ENCODE measurements around the gene RAB8B. TPM values are rescaled to one million over a fixed set of nuclear protein-coding genes. Genes with fewer than 3 reads are reported as not detected.

RAB8B gene
- total RNA-seq, 1 donor from 2014 or later: 93.1 TPM

- H3K36me3 Mint-ChIP-seq (ENCODE audit: low read depth): peaks cover 64% of the 10 kb centered on the region
- H3K4me1 Mint-ChIP-seq: peaks cover 13% of the 10 kb centered on the region
- H3K9me3 Mint-ChIP-seq: no peaks in the 10 kb centered on the region
- ChIA-PET POLR2A (no interaction called here), CTCF (no interaction called here)
- no peak overlapping the region for H3K4me3 Mint-ChIP-seq
- no peak for DNase-seq
- no peak overlapping the region for H3K27ac Mint-ChIP-seq
- no peaks in the 10 kb centered on the region for H3K27me3 Mint-ChIP-seq
- intact Hi-C loops (cut with micrococcal nuclease): no loop called here
- TF ChIP-seq CTCF (IDR thresholded peaks at IDR 0.05): no peak
- ATAC-seq (ENCODE audit: low read depth): no peak
These were observed 105.9 kb downstream of the RAB8B start for GRCh38 chr15:63295341-63295740.

DNA sequence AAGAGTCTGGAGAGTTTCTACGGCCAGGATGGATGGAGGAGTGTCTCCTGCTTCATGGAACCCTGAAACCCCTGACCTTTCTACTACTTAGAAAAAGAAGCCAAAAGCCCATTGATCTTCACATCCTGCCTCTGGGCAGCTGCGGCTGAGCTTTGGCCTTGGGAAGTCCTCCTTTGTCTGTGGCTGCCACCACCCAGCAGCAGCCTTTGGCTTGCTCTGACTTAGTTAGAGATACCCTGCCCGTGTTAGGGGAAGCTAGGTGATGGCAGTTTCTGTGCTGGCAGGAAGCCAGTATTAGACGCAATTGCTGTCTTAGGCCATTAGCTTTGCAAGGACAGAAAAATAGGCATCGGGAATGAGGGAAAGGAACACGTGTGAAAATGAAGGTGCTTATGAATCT is 106.8 kb downstream of the RAB8B start:
- ChIA-PET POLR2A (no interaction called here), CTCF (no interaction called here)
- TF ChIP-seq CTCF (IDR thresholded peaks at IDR 0.05): no peak
- Mint-ChIP-seq H3K9me3 (no peaks in the 10 kb centered on the region), H3K36me3 (ENCODE audit: low read depth) (peaks cover 70% of the 10 kb centered on the region), H3K27ac (no peak overlapping the region), H3K27me3 (no peaks in the 10 kb centered on the region), H3K4me3 (no peak overlapping the region), H3K4me1 (peaks cover 13% of the 10 kb centered on the region)
- no peak for DNase-seq
- no peak for ATAC-seq (ENCODE audit: low read depth)
- intact Hi-C loops (cut with micrococcal nuclease): no loop called here

DNA sequence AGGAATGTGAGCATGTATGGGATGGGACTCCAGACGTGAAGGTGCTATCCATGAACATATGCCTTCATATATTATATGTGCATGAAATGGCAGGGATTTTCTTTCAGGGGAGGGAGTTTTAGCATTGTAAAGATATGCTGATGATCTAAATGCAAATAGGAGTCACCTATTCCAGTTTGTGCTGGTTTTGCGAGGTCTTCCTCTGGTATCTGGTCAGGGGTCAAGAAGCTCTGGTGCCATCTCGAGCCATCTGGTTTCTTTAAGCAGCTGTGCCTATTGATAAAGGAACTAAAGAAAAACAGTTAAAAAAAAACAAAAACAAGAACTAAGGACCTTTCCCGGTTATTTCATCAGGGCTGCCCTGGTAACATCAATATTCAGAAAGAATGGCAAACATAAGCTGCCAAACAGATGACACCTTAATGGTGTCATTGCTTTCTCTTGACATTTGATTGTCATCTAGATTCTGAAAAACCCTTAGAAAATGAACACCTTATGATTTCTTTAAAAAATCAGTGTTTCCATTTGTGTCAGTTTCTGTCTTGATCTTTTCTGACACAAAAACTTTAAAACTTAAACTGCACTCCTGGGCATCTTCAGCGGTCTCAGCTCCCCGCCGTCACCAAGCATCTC is 110.7 kb downstream of the RAB8B start:
- H3K36me3 Mint-ChIP-seq (ENCODE audit: low read depth): peaks cover 87% of the 10 kb centered on the region
- H3K27ac Mint-ChIP-seq: no peak overlapping the region

GRCh38 chr15:63301088-63301487 is 111.7 kb downstream of the RAB8B start:
- H3K4me3 Mint-ChIP-seq: no peak overlapping the region

More for the DNA sequence above, 110.7 kb downstream of the RAB8B start:
- no peak overlapping the region for H3K4me3 Mint-ChIP-seq
- H3K4me1 Mint-ChIP-seq: no peaks in the 10 kb centered on the region
- no peaks in the 10 kb centered on the region for H3K27me3 Mint-ChIP-seq
- no peak for TF ChIP-seq CTCF (IDR thresholded peaks at IDR 0.05)
- ChIA-PET CTCF (no interaction called here), POLR2A (no interaction called here)
- ATAC-seq (ENCODE audit: low read depth): no peak
- intact Hi-C loops (cut with micrococcal nuclease): no loop called here
- H3K9me3 Mint-ChIP-seq: no peaks in the 10 kb centered on the region
- DNase-seq: no peak

DNA sequence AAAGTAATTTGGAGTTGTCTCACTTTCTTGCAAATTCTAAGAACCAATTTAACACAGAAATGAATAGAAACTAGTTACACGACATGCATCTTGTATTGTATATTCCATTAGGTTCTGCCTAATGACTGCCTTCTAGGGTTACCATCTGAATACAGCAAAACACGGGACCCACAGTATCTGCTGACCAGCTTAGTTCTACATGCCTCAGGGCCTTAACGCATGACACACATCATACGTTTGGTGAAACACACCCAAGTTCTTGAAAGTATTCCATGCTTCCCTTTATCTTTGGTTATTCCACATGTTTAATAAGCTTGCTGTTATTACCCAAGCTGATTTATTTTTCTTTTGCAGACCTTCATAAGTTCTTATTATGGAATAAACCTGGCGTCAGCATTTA is 115.9 kb downstream of the RAB8B start:
- no peak overlapping the region for H3K4me3 Mint-ChIP-seq
- CTCF ChIA-PET: interaction anchor here (0.7 kb wide), 1 partner anchor 10 kb away, joined by 3 read pairs; no protein-coding TSS in a partner anchor
- TF ChIP-seq CTCF (IDR thresholded peaks at IDR 0.05): no peak
- intact Hi-C loops (cut with micrococcal nuclease): no loop called here
- no peaks in the 10 kb centered on the region for H3K9me3 Mint-ChIP-seq
- H3K4me1 Mint-ChIP-seq: no peaks in the 10 kb centered on the region
- no peaks in the 10 kb centered on the region for H3K27me3 Mint-ChIP-seq
- POLR2A ChIA-PET: interaction anchor here (0.5 kb wide), 1 partner anchor 101 kb away, joined by 6 read pairs; no protein-coding TSS in a partner anchor
- no peak for DNase-seq
- no peak overlapping the region for H3K27ac Mint-ChIP-seq
- ATAC-seq (ENCODE audit: low read depth): no peak
- H3K36me3 Mint-ChIP-seq (ENCODE audit: low read depth): peaks cover 62% of the 10 kb centered on the region

More at GRCh38 chr15:63301088-63301487, 111.7 kb downstream of the RAB8B start:
- Mint-ChIP-seq H3K27me3 (no peaks in the 10 kb centered on the region), H3K9me3 (no peaks in the 10 kb centered on the region), H3K27ac (no peak overlapping the region), H3K4me1 (no peaks in the 10 kb centered on the region), H3K36me3 (ENCODE audit: low read depth) (peaks cover 87% of the 10 kb centered on the region)
- DNase-seq (no peak), ATAC-seq (ENCODE audit: low read depth) (no peak)
- CTCF ChIA-PET: no interaction called here
- intact Hi-C loops (cut with micrococcal nuclease): no loop called here
- POLR2A ChIA-PET: no interaction called here
- TF ChIP-seq CTCF (IDR thresholded peaks at IDR 0.05): no peak
